Osteoblast (primary cell): ENCODE data around the gene FAM174C. TPM values are rescaled to one million over a fixed set of nuclear protein-coding genes. Genes with fewer than 3 reads are reported as not detected.

Experiments
- DNase-seq: peaks from one replicate; pipeline ENCODE4 v3.0.0; 2011; ENCODE audit warnings: low spot score, mixed read lengths; ENCODE audit not compliant: insufficient read length; ENCODE audit errors: missing footprints
- H2AFZ ChIP-seq: 2 replicates; pipeline ENCODE4 v1.6.0; 2011; ENCODE audit warnings: mild to moderate bottlenecking, low read length
- H3K27ac ChIP-seq: 2 replicates; pipeline ENCODE4 v1.5.1; 2011; ENCODE audit warnings: mild to moderate bottlenecking, low read depth, low read length, moderate library complexity
- H3K27me3 ChIP-seq: 2 replicates; pipeline ENCODE4 v1.6.0; 2012; ENCODE audit warnings: mild to moderate bottlenecking, control low read depth, inconsistent platforms, low read length, moderate library complexity; ENCODE audit not compliant: insufficient read depth
- H3K36me3 ChIP-seq: 2 replicates; pipeline ENCODE4 v1.5.1; 2011; ENCODE audit warnings: mild to moderate bottlenecking, low read length, control low read depth, moderate library complexity; ENCODE audit not compliant: insufficient read depth
- H3K4me1 ChIP-seq: 2 replicates; pipeline ENCODE4 v1.5.1; 2011; ENCODE audit warnings: mild to moderate bottlenecking, low read length, control low read depth, moderate library complexity; ENCODE audit not compliant: insufficient read depth
- H3K4me2 ChIP-seq: 2 replicates; pipeline ENCODE4 v1.6.0; 2011; ENCODE audit warnings: mild to moderate bottlenecking, low read length; ENCODE audit not compliant: insufficient read depth
- H3K4me3 ChIP-seq: fragments of 200-600 bp; sonication (generic); 3 replicates; pipeline ENCODE4 v1.5.1; 2012; ENCODE audit warnings: mild to moderate bottlenecking, low read length, inconsistent platforms; ENCODE audit not compliant: insufficient read depth
- H3K79me2 ChIP-seq: 2 replicates; pipeline ENCODE4 v1.6.0; 2012; ENCODE audit warnings: mild to moderate bottlenecking, low read length, control low read depth, inconsistent platforms; ENCODE audit not compliant: insufficient read depth
- H3K9me3 ChIP-seq: 2 replicates; pipeline ENCODE4 v1.5.1; 2011; ENCODE audit warnings: low read depth, low read length, control low read depth
- H4K20me1 ChIP-seq: 2 replicates; pipeline ENCODE4 v1.6.0; 2012; ENCODE audit warnings: mild to moderate bottlenecking, low read length, control low read depth; ENCODE audit not compliant: insufficient read depth
- CTCF ChIP-seq: IDR thresholded peaks from 2 replicates; pipeline ENCODE4 v1.5.1; 2011; ENCODE audit warnings: mild to moderate bottlenecking, low read depth, low read length, moderate library complexity; ENCODE audit errors: extremely low read depth
- total RNA-seq: library from RNA; depleted of rRNA; stranded (reverse); fragments of >200 nt; gene quantifications from 2 replicates; pipeline ENCODE4 v1.2.3, GENCODE V29; 2012

Gene FAM174C
- total RNA-seq, 1 donor = 25.0 TPM

GRCh38 chr19:1315470-1316166 is 40.3 kb downstream of the FAM174C start:
- no peaks in the 10 kb centered on the region for H3K36me3 ChIP-seq
- H2AFZ ChIP-seq = no peak overlapping the region
- peak; percentile 99 for DNase-seq
- peak; percentile 35 for TF ChIP-seq CTCF
- no peaks in the 10 kb centered on the region for H3K4me1 ChIP-seq
- H3K4me2 ChIP-seq = peak overlapping the region; percentile 45
- no peaks in the 10 kb centered on the region for H3K79me2 ChIP-seq
- peaks cover 36% of the 10 kb centered on the region for H3K27me3 ChIP-seq
- no peaks in the 10 kb centered on the region for H3K9me3 ChIP-seq
- no peaks in the 10 kb centered on the region for H4K20me1 ChIP-seq
- H3K27ac ChIP-seq = no peak overlapping the region
- peak overlapping the region; percentile 37 for H3K4me3 ChIP-seq

DNA sequence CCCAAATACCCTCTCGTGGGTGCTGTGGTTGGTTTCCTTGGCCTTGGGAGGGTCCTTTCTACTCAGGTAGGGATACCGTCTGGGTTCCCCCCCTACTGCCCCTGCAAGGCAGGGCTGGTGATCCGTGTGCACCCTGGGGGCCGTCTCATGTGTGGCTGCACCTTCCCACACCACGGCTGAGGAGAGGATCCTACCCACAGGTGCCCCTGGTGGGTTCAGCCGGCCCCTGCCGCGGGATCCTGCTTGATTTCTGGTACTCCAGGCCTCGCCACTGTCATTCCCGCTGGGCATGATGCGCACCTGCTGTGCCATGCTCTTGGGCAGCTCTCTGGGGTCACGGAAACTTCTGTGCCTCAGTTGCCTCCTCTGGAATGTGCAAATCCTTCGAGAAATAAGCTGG is 41.1 kb downstream of the FAM174C start:
- H3K4me1 ChIP-seq = no peaks in the 10 kb centered on the region
- no peak overlapping the region for H3K4me2 ChIP-seq
- no peaks in the 10 kb centered on the region for H3K9me3 ChIP-seq
- H3K27ac ChIP-seq = no peak overlapping the region
- H3K4me3 ChIP-seq = no peak overlapping the region
- no peaks in the 10 kb centered on the region for H3K79me2 ChIP-seq
- H2AFZ ChIP-seq = no peak overlapping the region
- DNase-seq = no peak
- no peak for TF ChIP-seq CTCF
- H3K27me3 ChIP-seq = peaks cover 36% of the 10 kb centered on the region
- H3K36me3 ChIP-seq = no peaks in the 10 kb centered on the region
- no peaks in the 10 kb centered on the region for H4K20me1 ChIP-seq

DNA sequence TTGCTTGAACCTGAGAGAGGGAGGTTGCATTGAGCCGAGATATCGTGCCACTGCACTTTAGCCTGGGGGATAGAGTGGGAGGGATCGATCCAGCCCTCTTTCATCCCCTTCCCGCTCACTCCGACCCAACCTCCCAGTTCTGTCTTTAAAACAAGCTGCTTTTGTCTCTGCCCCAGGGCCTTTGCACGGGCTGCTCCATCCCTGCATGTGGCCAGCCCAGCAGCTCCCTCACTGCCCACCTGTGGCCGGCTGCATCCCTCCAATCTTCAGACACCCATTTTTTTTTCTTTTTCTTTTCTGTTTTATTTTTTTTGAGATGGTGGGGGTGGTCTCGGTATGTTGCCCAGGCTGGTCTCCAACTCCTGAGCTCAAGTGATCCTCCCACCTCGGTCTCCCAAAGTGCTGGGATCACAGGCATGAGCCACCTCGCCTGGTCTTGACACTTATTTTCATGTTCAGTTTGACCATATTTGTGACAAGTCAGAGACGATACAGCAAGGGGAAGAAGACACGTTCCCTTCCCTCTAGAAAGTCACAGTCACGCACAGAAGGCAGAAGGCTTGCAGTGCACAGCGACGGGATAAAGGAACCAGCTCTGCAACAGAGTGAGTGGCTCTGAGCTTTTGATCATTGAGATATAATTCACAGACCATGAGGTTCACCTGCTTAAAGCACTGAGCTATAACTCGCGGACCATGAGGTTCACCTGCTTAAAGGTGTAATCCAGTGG is 42.1 kb downstream of the FAM174C start:
- TF ChIP-seq CTCF = no peak
- H2AFZ ChIP-seq = no peak overlapping the region

More for the DNA sequence above, 42.1 kb downstream of the FAM174C start:
- Histone ChIP-seq H3K4me3 (no peak overlapping the region), H3K4me1 (no peaks in the 10 kb centered on the region), H3K4me2 (no peak overlapping the region), H3K27ac (no peak overlapping the region), H4K20me1 (no peaks in the 10 kb centered on the region), H3K9me3 (no peaks in the 10 kb centered on the region), H3K79me2 (no peaks in the 10 kb centered on the region), H3K27me3 (peaks cover 36% of the 10 kb centered on the region), H3K36me3 (no peaks in the 10 kb centered on the region)
- DNase-seq = no peak
